Liver (tissue), 9 donors: ENCODE data around the gene NAA38. TPM values are rescaled to one million over a fixed set of nuclear protein-coding genes. Genes with fewer than 3 reads are reported as not detected.

Experiments used
- DNase-seq: peaks from one replicate; pipeline ENCODE4 v3.0.0-alpha.2; 2017; ENCODE audit warnings: low spot score
- H3K27ac ChIP-seq, 2 donors: one replicate each; pipeline ENCODE4 v1.7.0; 2013; ENCODE audit warnings: inconsistent platforms in 2 of 2, low read length in 2 of 2, control low read depth in 1 of 2, low read depth in 1 of 2, mild to moderate bottlenecking in 1 of 2
- H3K27me3 ChIP-seq, 4 donors: one replicate each; pipeline versions ENCODE4 v1.6.1 to v1.7.0; 2013; ENCODE audit warnings: low read length in 3 of 4, inconsistent platforms in 1 of 4, mild to moderate bottlenecking in 1 of 4, moderate library complexity in 1 of 4; ENCODE audit not compliant: control insufficient read depth in 4 of 4, insufficient read depth in 4 of 4
- H3K36me3 ChIP-seq, 4 donors: one replicate each; pipeline versions ENCODE4 v1.6.1 to v1.7.0; 2013; ENCODE audit warnings: low read length in 3 of 4, mild to moderate bottlenecking in 3 of 4, low read depth in 1 of 4, moderate library complexity in 1 of 4; ENCODE audit not compliant: control insufficient read depth in 4 of 4, insufficient read depth in 3 of 4
- H3K4me1 ChIP-seq, 4 donors: one replicate each; pipeline versions ENCODE4 v1.6.1 to v1.7.0; 2013; ENCODE audit warnings: low read length in 3 of 4, mild to moderate bottlenecking in 3 of 4, moderate library complexity in 1 of 4; ENCODE audit not compliant: control insufficient read depth in 4 of 4, insufficient read depth in 4 of 4
- H3K4me3 ChIP-seq, 3 donors: one replicate each; pipeline versions ENCODE4 v1.6.1 to v1.7.0; 2013; ENCODE audit warnings: low read length in 3 of 3, control low read depth in 1 of 3, low read depth in 1 of 3, mild to moderate bottlenecking in 1 of 3
- H3K9ac ChIP-seq, 2 donors: one replicate each; pipeline ENCODE4 v1.7.0; 2013; ENCODE audit warnings: low read length in 2 of 2, mild to moderate bottlenecking in 2 of 2, moderate library complexity in 2 of 2, control low read depth in 1 of 2, low read depth in 1 of 2
- H3K9me3 ChIP-seq, 4 donors: one replicate each; pipeline versions ENCODE4 v1.6.1 to v1.7.0; 2013; ENCODE audit warnings: low read length in 3 of 4; ENCODE audit not compliant: control insufficient read depth in 4 of 4
- CTCF ChIP-seq: fragments of 150-350 bp; IDR thresholded peaks from 2 replicates; pipeline ENCODE4 v1.5.1; 2017; ENCODE audit warnings: improper control_type of control experiment, low read depth, low read length; ENCODE audit not compliant: missing input control
- EGR1 ChIP-seq, 2 donors: IDR thresholded peaks; 2 replicates each; pipeline ENCODE4 v1.6.1; 2016 to 2018; ENCODE audit warnings: antibody characterized with exemption in 2 of 2, low read depth in 2 of 2
- FOXA1 ChIP-seq: IDR thresholded peaks from 2 replicates; pipeline ENCODE4 v1.6.1; 2016; ENCODE audit warnings: antibody characterized with exemption
- FOXA2 ChIP-seq: IDR thresholded peaks from 2 replicates; pipeline ENCODE4 v1.6.1; 2016; ENCODE audit warnings: antibody characterized with exemption
- GABPA ChIP-seq, 2 donors: IDR thresholded peaks in 1 of 2; conservative IDR thresholded peaks in 1 of 2; 2 replicates each; pipeline ENCODE4 v1.6.1; 2016; ENCODE audit warnings: antibody characterized with exemption in 2 of 2, mild to moderate bottlenecking in 1 of 2, moderate library complexity in 1 of 2
- HNF4A ChIP-seq, 2 donors: conservative IDR thresholded peaks; 2 replicates each; pipeline ENCODE4 v1.6.1; 2016; ENCODE audit warnings: antibody characterized with exemption in 2 of 2, mild to moderate bottlenecking in 2 of 2
- HNF4G ChIP-seq: IDR thresholded peaks from 2 replicates; pipeline ENCODE4 v1.6.1; 2016; ENCODE audit warnings: antibody characterized with exemption
- JUND ChIP-seq, 2 donors: IDR thresholded peaks; 2 replicates each; pipeline ENCODE4 v1.6.1; 2016; ENCODE audit warnings: antibody characterized with exemption in 2 of 2
- MAX ChIP-seq: IDR thresholded peaks from 2 replicates; pipeline ENCODE4 v1.6.1; 2016; ENCODE audit warnings: antibody characterized with exemption
- NR2F2 ChIP-seq: IDR thresholded peaks from 2 replicates; pipeline ENCODE4 v1.6.1; 2016; ENCODE audit warnings: antibody characterized with exemption
- RAD21 ChIP-seq, 2 donors: IDR thresholded peaks; 2 replicates each; pipeline ENCODE4 v1.6.1; 2016; ENCODE audit warnings: antibody characterized with exemption in 2 of 2, mild to moderate bottlenecking in 2 of 2
- REST ChIP-seq: IDR thresholded peaks from 2 replicates; pipeline ENCODE4 v1.6.1; 2016; ENCODE audit warnings: antibody characterized with exemption, mild to moderate bottlenecking
- RXRA ChIP-seq, 2 donors: IDR thresholded peaks; 2 replicates each; pipeline ENCODE4 v1.6.1; 2017 to 2018; ENCODE audit warnings: antibody characterized with exemption in 2 of 2, mild to moderate bottlenecking in 1 of 2
- SP1 ChIP-seq: IDR thresholded peaks from 2 replicates; pipeline ENCODE4 v1.6.1; 2018; ENCODE audit warnings: antibody characterized with exemption, mild to moderate bottlenecking
- TAF1 ChIP-seq: conservative IDR thresholded peaks from 2 replicates; pipeline ENCODE4 v1.6.1; 2016; ENCODE audit warnings: antibody characterized with exemption, mild to moderate bottlenecking
- YY1 ChIP-seq: IDR thresholded peaks from 2 replicates; pipeline ENCODE4 v1.6.1; 2016; ENCODE audit warnings: antibody characterized with exemption, mild to moderate bottlenecking
- WGBS: extraction: QIAGEN DNeasy Blood & Tissue Kit; methylation state at CpG from one replicate; pipeline ENCODE4 v1.1.7; 2013; 5-methylcytosine and 5-hydroxymethylcytosine counted together
- polyA plus RNA-seq, 2 donors: library from polyadenylated mRNA; stranded (reverse) in 1 of 2; unstranded in 1 of 2; fragments of 200-250 nt in 1 of 2; fragments of >200 nt in 1 of 2; fragmentation: Nextera tagmentation in 1 of 2; extraction: Ambion mirVana in 1 of 2; gene quantifications; one replicate each; pipeline versions ENCODE4 v1.2.1 to v1.2.3, GENCODE V29; 2013 to 2015
- total RNA-seq, 2 donors: library from RNA; depleted of rRNA; stranded (reverse); fragments of >200 nt; gene quantifications; one replicate each; pipeline ENCODE4 v1.2.3, GENCODE V29; 2014
- TF ChIP-seq, protein P1 (sequence below): IDR thresholded peaks from 2 replicates; pipeline ENCODE4 v1.6.1; 2016; ENCODE audit warnings: antibody characterized with exemption
- TF ChIP-seq, protein P2 (sequence below): IDR thresholded peaks from 2 replicates; pipeline ENCODE4 v1.6.1; 2016; ENCODE audit warnings: antibody characterized with exemption
- donor health status: healthy.
- donor health status: healthy.
- donor health status: healthy.
- donor health status: healthy.
- donor health status: healthy.

NAA38 gene, protein sequence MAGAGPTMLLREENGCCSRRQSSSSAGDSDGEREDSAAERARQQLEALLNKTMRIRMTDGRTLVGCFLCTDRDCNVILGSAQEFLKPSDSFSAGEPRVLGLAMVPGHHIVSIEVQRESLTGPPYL
- 10 to 100 TPM; 24.3 to 72.0 TPM for total RNA-seq
- polyA plus RNA-seq, result 100 to 1,000 TPM in 1 of 2 donors, 10 to 100 TPM in 1; 41.6 to 118 TPM

GRCh38 chr17:7856811-7857712, at the start of gene NAA38:
Gene NAA38, minus strand, starts transcription at chr17:7857559. Its CDS starts 96 bp downstream, at chr17:7857463.
- Histone ChIP-seq H3K36me3 (peaks cover 8 to 12% (median 10%) of the 10 kb centered on the region in 4 donors), H3K4me3 (peak within 1 kb of the TSS; percentile 66 to 95 (median 93)), H3K27ac (peak within 1 kb of the TSS; percentile 86 to 97), H3K9ac (peak within 1 kb of the TSS; percentile 79 to 81), H3K4me1 (peaks cover 5 to 42% (median 32%) of the 10 kb centered on the region in 4 donors), H3K27me3 (no peaks in the 10 kb centered on the region), H3K9me3 (no peaks in the 10 kb centered on the region)
- WGBS, result under 1% methylated on average over 64 of the region's 64 CpGs
- TF ChIP-seq HNF4A (conservative IDR thresholded peaks at IDR 0.05), result no peak
- TF ChIP-seq JUND (IDR thresholded peaks at IDR 0.05), result no peak
- peak; percentile 52 to 64 for TF ChIP-seq RAD21 (IDR thresholded peaks at IDR 0.05)
- TF ChIP-seq YY1, result peak; percentile 90
- TF ChIP-seq RXRA (IDR thresholded peaks at IDR 0.05), result peak; percentile 8 to 11
- TF ChIP-seq, protein P1, sequence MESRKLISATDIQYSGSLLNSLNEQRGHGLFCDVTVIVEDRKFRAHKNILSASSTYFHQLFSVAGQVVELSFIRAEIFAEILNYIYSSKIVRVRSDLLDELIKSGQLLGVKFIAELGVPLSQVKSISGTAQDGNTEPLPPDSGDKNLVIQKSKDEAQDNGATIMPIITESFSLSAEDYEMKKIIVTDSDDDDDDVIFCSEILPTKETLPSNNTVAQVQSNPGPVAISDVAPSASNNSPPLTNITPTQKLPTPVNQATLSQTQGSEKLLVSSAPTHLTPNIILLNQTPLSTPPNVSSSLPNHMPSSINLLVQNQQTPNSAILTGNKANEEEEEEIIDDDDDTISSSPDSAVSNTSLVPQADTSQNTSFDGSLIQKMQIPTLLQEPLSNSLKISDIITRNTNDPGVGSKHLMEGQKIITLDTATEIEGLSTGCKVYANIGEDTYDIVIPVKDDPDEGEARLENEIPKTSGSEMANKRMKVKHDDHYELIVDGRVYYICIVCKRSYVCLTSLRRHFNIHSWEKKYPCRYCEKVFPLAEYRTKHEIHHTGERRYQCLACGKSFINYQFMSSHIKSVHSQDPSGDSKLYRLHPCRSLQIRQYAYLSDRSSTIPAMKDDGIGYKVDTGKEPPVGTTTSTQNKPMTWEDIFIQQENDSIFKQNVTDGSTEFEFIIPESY, result peak; percentile 100
- TF ChIP-seq TAF1, result peak; percentile 3
- TF ChIP-seq EGR1 (IDR thresholded peaks at IDR 0.05; ENCODE audit: low read depth in 2 of 2), result no peak
- no peak for TF ChIP-seq NR2F2
- peak; percentile 45 for TF ChIP-seq SP1
- TF ChIP-seq CTCF, result peak; percentile 42
- peak; percentile 8 for TF ChIP-seq REST
- no peak for TF ChIP-seq HNF4G
- TF ChIP-seq, protein P2, sequence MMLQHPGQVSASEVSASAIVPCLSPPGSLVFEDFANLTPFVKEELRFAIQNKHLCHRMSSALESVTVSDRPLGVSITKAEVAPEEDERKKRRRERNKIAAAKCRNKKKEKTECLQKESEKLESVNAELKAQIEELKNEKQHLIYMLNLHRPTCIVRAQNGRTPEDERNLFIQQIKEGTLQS, result no peak
- TF ChIP-seq MAX, result no peak
- peak in 1 of 2 donors; percentile 61 for TF ChIP-seq GABPA (IDR thresholded peaks at IDR 0.05 in 1 of 2, conservative IDR thresholded peaks at IDR 0.05 in 1 of 2)
- no peak for TF ChIP-seq FOXA1
- TF ChIP-seq FOXA2, result no peak
- DNase-seq, result peak; percentile 91
